HFF-Myc (cell line): ENCODE measurements around the gene PNMA8C.

Experiments used
- DNase-seq: peaks from one replicate; pipeline ENCODE4 v3.0.0-alpha.2; 2011; ENCODE audit warnings: low read depth; ENCODE audit errors: extremely low read depth
- H3K4me3 ChIP-seq: replicated peaks from 2 replicates; pipeline ENCODE4 v1.5.1; 2011; ENCODE audit warnings: low read depth, mild to moderate bottlenecking, control low read depth, low read length
- CTCF ChIP-seq: IDR thresholded peaks from 2 replicates; pipeline ENCODE4 v1.5.1; 2012; ENCODE audit warnings: mild to moderate bottlenecking, low read depth, low read length, control low read depth; ENCODE audit errors: missing control alignments

The PNMA8C gene

GRCh38 chr19:46428239-46429135 is at the start of gene PNMA8C:
TSS of gene PNMA8C (minus strand) at chr19:46428936. CDS start at chr19:46428359, 577 bp downstream.
- DNase-seq, result no peak
- TF ChIP-seq CTCF, result no peak
- H3K4me3 ChIP-seq, result no peak within 1 kb of the TSS

DNA sequence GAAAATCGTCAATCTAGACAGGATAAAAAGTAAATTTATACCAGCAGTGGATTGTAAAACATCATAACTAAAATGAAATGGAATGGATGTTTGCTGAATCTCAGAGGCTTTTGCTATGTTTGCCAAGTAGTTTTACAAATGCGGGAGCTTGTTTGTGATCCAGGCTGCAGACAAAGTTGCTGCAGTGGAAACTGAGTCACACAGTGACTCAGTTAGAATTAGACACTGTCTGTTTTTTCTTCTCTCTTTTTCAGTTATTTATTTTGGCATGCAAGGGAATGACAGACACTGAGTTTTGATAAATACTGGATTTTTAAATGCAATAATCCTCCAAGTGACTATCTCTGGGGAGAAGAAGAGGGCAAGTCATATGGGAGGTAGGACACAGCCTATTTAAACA is 47.2 kb upstream of the PNMA8C start:
- no peak overlapping the region for H3K4me3 ChIP-seq
- no peak for DNase-seq
- TF ChIP-seq CTCF, result no peak

DNA sequence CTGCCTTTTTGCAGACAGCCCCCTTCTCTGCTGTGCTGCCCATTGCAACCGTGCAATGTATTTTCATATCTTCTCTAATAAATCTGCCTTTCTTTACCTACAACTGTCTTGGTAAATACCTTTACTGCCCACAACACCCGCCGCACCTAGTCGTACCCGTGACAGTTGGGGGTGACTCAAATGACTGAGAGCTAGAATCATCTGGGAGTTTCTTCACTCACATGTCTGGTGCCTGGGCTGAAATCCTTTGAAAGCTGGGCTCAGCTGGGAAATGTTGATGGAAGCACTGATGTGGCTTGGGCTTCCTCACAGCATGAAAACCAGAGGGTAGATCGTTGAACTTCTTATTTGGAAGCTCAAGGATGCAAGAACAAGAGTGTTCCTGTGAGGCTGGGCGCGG is 45.5 kb upstream of the PNMA8C start:
- DNase-seq, result no peak
- no peak for TF ChIP-seq CTCF
- no peak overlapping the region for H3K4me3 ChIP-seq

DNA sequence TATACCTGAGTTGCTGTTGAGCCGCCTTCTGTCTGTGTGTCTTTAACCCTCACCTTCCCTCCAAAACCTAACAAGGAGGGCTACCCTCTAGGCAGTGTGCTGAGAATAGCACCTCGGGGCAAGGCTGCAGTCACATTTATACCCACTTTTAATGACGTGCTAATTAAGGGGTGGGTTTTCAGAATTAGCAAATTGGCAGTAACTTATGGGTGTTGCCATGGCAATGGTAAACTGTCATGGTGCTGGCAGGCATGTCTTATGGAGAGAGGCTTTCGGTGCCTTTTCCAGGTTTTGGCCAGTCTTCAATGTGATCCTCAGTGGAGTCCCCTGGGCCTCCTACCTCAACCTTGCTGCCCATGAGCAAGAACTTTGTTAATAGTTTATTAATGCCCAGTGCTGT is 43.9 kb upstream of the PNMA8C start:
- DNase-seq, result no peak
- H3K4me3 ChIP-seq, result no peak overlapping the region
- TF ChIP-seq CTCF, result no peak

GRCh38 chr19:46471811-46472543 is 43.2 kb upstream of the PNMA8C start:
- no peak for TF ChIP-seq CTCF
- DNase-seq, result no peak
- H3K4me3 ChIP-seq, result peak overlapping the region; percentile 49

DNA sequence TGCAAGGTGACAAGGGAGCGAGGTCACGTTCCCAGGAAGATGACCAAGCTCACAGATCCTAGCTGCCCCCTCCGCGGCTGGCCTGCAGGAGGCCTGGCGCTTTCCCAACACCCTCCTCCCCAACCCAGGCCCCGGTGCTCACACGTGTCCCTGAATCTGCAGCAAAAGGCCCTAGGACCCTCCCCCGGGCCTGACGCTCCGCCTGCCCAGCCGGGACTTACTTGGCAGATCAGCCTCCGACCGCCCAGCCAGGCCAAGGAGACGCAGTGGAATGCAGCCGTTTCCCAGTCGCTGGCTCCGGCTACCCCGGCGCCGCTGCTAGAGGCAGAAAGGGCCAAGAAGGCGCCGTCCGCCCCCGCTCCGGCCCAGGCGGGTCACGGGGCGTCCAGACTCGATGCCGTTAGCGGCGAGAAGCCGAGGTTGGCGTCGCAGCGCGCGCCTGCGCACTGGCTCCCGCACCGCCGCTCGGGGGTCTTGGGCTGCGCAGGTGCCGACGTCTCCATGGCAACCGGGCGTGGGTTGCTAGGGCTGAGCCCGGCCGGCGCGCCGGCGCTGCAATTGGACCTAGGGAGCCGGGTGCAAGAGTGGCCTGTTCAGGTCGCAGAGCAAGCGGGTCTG is 42.5 kb upstream of the PNMA8C start, which contains the start of gene PNMA8A:
Gene PNMA8A, minus strand, starts transcription at position 448 of the 618 bp plus-strand sequence. CDS start 528 bp downstream, outside the sequence.
- DNase-seq, result no peak
- peak within 1 kb of the TSS; percentile 49 for H3K4me3 ChIP-seq
- no peak for TF ChIP-seq CTCF
